Heart right ventricle (tissue), 16 donors: Measurements from ENCODE around the gene MIEF1. TPM values are rescaled to one million over a fixed set of nuclear protein-coding genes. Genes with fewer than 3 reads are reported as not detected.

ENCODE experiments used
- ATAC-seq, 8 donors: fragments of 200-7000 bp; cut with Tn5 transposase; one replicate each; pipeline ENCODE4 v1.9.1; 2020; ENCODE audit warnings: mild to moderate bottlenecking in 8 of 8, moderate library complexity in 8 of 8, moderate number of reproducible peaks in 1 of 8
- DNase-seq, 2 donors: peaks; one replicate each; pipeline ENCODE4 v3.0.0-alpha.2; 2020
- H3K27ac ChIP-seq, 10 donors: fragments of 200-600 bp; sonication (generic) in 2 of 10; one replicate each; pipeline versions ENCODE4 v1.5.0 to v1.8.0; 2020 to 2022; ENCODE audit warnings: mild to moderate bottlenecking in 3 of 10
- H3K27me3 ChIP-seq, 7 donors: fragments of 200-600 bp; one replicate each; pipeline ENCODE4 v1.8.0; 2021 to 2022; ENCODE audit warnings: mild to moderate bottlenecking in 2 of 7
- H3K36me3 ChIP-seq, 9 donors: fragments of 200-600 bp; sonication (generic) in 1 of 9; one replicate each; pipeline versions ENCODE4 v1.5.0 to v1.8.0; 2020 to 2022; ENCODE audit warnings: mild to moderate bottlenecking in 2 of 9
- H3K4me1 ChIP-seq, 9 donors: fragments of 200-600 bp; sonication (generic) in 1 of 9; one replicate each; pipeline versions ENCODE4 v1.5.0 to v1.8.0; 2020 to 2022; ENCODE audit warnings: mild to moderate bottlenecking in 4 of 9
- H3K4me3 ChIP-seq, 10 donors: fragments of 200-600 bp; sonication (generic) in 2 of 10; one replicate each; pipeline versions ENCODE4 v1.5.0 to v1.8.0; 2020 to 2022; ENCODE audit warnings: mild to moderate bottlenecking in 7 of 10, moderate library complexity in 2 of 10
- H3K9me3 ChIP-seq, 11 donors: fragments of 200-600 bp in 10 of 11; sonication (generic) in 2 of 11; one replicate each; pipeline versions ENCODE4 v1.5.0 to v1.8.0; 2013 to 2022; ENCODE audit warnings: mild to moderate bottlenecking in 2 of 11, control low read depth in 1 of 11, moderate library complexity in 1 of 11
- WGBS, 2 donors: extraction: QIAGEN DNeasy Blood & Tissue Kit; methylation state at CpG; one replicate each; pipeline ENCODE4 v1.1.7; 2013; ENCODE audit warnings: inconsistent platforms in 1 of 2; 5-methylcytosine and 5-hydroxymethylcytosine counted together
- intact Hi-C, 10 donors: fragments of 100-400 bp; cut with DNase I; formaldehyde crosslinking; loops; one replicate each; pipeline versions ENCODE4 v1.11.1 to v1.14.2; 2022
- long read RNA-seq, 3 donors: library from polyadenylated mRNA; unstranded; transcript quantifications; one replicate each; pipeline ENCODE4 v2.0.0, GENCODE V29; 2020 to 2021
- polyA plus RNA-seq, 2 donors: library from polyadenylated mRNA; stranded (reverse); fragments of 200-250 nt; gene quantifications; one replicate each; pipeline ENCODE4 v1.2.3, GENCODE V29; 2013
- total RNA-seq, 10 donors: library from RNA; stranded (reverse); fragmentation: NEBNext Ultra II Directional in 3 of 10; extraction: Animal tissue kit (Norgen Biotek cat#: 25700) in 3 of 10; gene quantifications; one replicate each; pipeline versions ENCODE4 v1.2.1 to v1.2.4, GENCODE V29; 2021 to 2023
- TF ChIP-seq, protein P1 (sequence below), 9 donors: fragments of 200-600 bp; sonication (generic) in 2 of 9; IDR thresholded peaks; one replicate each; pipeline versions ENCODE4 v1.5.0 to v1.8.0; 2021 to 2022; ENCODE audit warnings: antibody characterized with exemption in 9 of 9, mild to moderate bottlenecking in 5 of 9, moderate library complexity in 1 of 9
- donor health status: Arrhythmogenic right ventricular cardiomyopathy.
- donor health status: ischemic (EF 13 %, LVEDD 7.1; RV severe dilation, severe dysfunction).
- donor health status: healthy with polysubstance abuse.
- donor health status: DM: no; HTN: yes; CAD: no.
- donor health status: DM: no; HTN: no; CAD: no.
- donor health status: ischemic (EF 25% LVEDD 6.9; RV normal size, moderate dysfunction).
- donor health status: ischemic (EF 25% LVEDD 5.7; RV mildly dilated, moderate dysfunction).
- donor health status: healthy.
- donor health status: DM: yes; HTN: yes; CAD: no.
- donor health status: Ischemic cardiomyopathy.
- donor health status: ischemic (EF 35%, LVEDD 5.7; RV mildly dilated, moderate dysfunction).
- donor health status: nonischemic (EF 11% LVEDD 7.7; RV severe dilation, severe dysfunction).
- donor health status: DM: yes; HTN: yes; CAD: no.
- donor health status: PGD.
- donor health status: ischemic (EF 29% LVEDD 5.4; RV normal size, mild dysfunction).
- donor health status: nonischemic (EF 23%, LVEDD 6.1; RV moderate dilation, normal function).

MIEF1 gene
- total RNA-seq (10 to 100 TPM; 12.8 to 35.8 (median 17.5) TPM), polyA plus RNA-seq (1 to 10 TPM; 7.0 to 9.1 TPM)
- long read RNA-seq, donor 1, full-length matches to known transcripts, result 10 of 23 reads
- long read RNA-seq, donor 1, partial matches to known transcripts, result 1 of 23 reads
- long read RNA-seq, donor 1, other reads (novel, unspliced or antisense), result 12 of 23 reads
- long read RNA-seq, donor 2, full-length matches to known transcripts, result 6 of 17 reads
- long read RNA-seq, donor 2, partial matches to known transcripts, result 0 of 17 reads
- long read RNA-seq, donor 2, other reads (novel, unspliced or antisense), result 11 of 17 reads
- long read RNA-seq, donor 3, full-length matches to known transcripts, result 56 of 139 reads
- long read RNA-seq, donor 3, partial matches to known transcripts, result 80 of 139 reads
- long read RNA-seq, donor 3, other reads (novel, unspliced or antisense), result 3 of 139 reads

DNA sequence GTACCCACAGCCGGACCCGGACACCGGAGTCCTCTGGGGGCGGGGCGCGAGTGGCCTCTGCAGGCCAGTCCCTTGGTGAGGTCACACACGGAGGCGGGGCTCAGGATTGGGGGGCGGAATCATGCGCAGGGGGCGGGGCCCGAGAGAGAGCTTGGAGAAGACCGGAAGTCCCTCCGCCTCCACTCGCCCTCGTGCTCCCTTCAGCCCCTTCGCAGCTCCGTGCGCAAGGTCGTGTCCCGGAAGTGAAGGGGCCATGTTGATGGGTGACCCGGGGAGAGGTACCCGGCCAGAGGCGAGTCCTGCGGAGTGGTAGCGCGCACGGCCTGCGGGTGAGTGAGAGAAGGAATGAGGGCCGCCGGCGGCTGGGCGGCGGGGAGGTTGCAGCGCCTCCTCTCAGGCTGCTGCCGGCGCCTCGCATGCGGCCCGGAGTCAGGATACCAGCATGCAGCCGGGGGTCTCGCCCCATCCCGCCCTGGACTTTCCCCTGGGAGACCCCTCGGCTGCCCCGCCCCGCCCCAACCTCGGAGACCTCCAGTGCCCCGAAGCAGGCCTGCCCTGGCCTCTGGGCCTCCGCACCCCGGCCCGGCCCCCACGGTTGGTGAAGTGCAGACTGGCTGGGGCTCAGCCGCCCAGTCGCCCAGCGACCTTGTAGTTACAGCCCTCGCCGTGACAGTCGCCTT, at the start of gene MIEF1:
MIEF1 (plus strand) TSS at position 182 of the 680 bp plus-strand sequence. CDS start 9,005 bp downstream, outside the sequence.
- intact Hi-C loops, result loop anchor here in 4 of 10 donors (1.0 to 10.0 kb wide), 4 partner anchors 17 to 97 kb away; partner anchors contain the start of gene ATF4 (in 2 of the 4)
- TF ChIP-seq, protein P1, sequence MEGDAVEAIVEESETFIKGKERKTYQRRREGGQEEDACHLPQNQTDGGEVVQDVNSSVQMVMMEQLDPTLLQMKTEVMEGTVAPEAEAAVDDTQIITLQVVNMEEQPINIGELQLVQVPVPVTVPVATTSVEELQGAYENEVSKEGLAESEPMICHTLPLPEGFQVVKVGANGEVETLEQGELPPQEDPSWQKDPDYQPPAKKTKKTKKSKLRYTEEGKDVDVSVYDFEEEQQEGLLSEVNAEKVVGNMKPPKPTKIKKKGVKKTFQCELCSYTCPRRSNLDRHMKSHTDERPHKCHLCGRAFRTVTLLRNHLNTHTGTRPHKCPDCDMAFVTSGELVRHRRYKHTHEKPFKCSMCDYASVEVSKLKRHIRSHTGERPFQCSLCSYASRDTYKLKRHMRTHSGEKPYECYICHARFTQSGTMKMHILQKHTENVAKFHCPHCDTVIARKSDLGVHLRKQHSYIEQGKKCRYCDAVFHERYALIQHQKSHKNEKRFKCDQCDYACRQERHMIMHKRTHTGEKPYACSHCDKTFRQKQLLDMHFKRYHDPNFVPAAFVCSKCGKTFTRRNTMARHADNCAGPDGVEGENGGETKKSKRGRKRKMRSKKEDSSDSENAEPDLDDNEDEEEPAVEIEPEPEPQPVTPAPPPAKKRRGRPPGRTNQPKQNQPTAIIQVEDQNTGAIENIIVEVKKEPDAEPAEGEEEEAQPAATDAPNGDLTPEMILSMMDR (IDR thresholded peaks at IDR 0.05), result peak in 1 of 9 donors; percentile 17
- 0 to 1% methylated on average over 51 to 56 of the region's 58 CpGs for WGBS, 2 donors
- ATAC-seq (peak; percentile 95 to 98 (median 98)), DNase-seq (peak; percentile 98)
- H3K27me3 ChIP-seq, result no peaks in the 10 kb centered on the region
- no peaks in the 10 kb centered on the region for H3K9me3 ChIP-seq
- H3K27ac ChIP-seq, result peak within 1 kb of the TSS; percentile 42 to 94 (median 91)
- peaks cover 26 to 76% (median 54%) of the 10 kb centered on the region in 9 donors for H3K4me1 ChIP-seq
- H3K4me3 ChIP-seq, result peak within 1 kb of the TSS; percentile 73 to 99 (median 92)
- peaks cover 0 to 39% (median 25%) of the 10 kb centered on the region in 9 donors for H3K36me3 ChIP-seq

DNA sequence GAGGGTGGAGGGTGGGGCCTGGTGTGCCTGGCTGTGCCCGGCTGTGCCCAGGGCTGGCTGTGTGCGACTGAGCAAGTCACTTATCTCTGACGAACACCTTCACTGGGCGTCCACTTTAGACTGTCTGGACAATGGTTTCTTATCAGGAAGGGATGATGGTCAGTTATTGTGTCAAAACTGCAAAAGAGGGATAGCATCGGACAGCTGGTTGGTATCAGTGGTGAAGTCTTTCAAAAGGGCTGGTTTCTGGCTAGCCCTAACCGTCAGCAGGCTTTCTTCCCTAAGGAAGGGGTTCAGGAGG, 49.4 kb upstream of the MIEF1 start:
- no peaks in the 10 kb centered on the region for H3K9me3 ChIP-seq
- WGBS, 2 donors, result 68 to 74% methylated on average over 6 of the region's 6 CpGs
- peak overlapping the region in 7 of 10 donors; percentile 10 to 64 (median 35) for H3K27ac ChIP-seq
- no peak overlapping the region for H3K4me3 ChIP-seq
- DNase-seq (no peak), ATAC-seq (peak in 2 of 8 donors; percentile 40)
- peaks cover 0 to 16% (median 0%) of the 10 kb centered on the region in 7 donors for H3K27me3 ChIP-seq
- TF ChIP-seq, protein P1 (IDR thresholded peaks at IDR 0.05), result no peak
- intact Hi-C loops, result no loop called here
- H3K36me3 ChIP-seq, result no peaks in the 10 kb centered on the region
- H3K4me1 ChIP-seq, result peaks cover 0 to 16% (median 4%) of the 10 kb centered on the region in 9 donors

DNA sequence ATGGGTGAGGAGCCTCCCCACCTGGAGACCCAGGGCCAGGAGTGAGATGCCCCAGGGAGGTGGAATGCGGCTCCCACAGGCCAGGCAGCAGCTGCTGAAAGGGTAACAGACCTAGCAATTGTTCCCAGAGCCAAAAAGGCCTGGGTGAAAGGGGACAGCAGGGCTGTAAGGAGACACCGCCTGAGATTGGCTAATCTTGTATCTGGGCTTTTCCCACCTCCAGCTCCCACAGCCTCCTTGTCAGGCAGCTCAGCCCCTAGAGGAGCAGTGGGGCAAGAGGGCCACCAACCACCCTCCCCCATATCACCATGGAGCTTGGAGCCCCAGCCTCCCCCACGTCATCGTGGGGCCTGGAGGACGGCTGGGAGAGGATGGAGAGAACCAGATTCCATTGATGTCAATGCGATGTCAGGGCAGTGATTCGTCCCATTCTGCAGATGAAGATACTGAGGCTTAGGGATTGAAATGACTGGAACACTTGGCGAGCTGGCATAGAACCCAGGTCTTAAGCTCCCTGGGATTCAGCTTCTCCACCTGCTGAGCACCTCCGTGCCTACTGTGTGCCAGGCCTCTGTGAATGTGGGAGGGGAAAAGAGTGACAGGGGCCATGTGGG, 48.2 kb upstream of the MIEF1 start:
- intact Hi-C loops, result no loop called here
- no peak overlapping the region for H3K27ac ChIP-seq
- H3K4me1 ChIP-seq, result peaks cover 2 to 23% (median 7%) of the 10 kb centered on the region in 9 donors
- TF ChIP-seq, protein P1 (IDR thresholded peaks at IDR 0.05), result no peak
- H3K9me3 ChIP-seq, result no peaks in the 10 kb centered on the region
- 70 to 73% methylated on average over 9 of the region's 9 CpGs for WGBS, 2 donors
- no peak overlapping the region for H3K4me3 ChIP-seq
- DNase-seq, result no peak
- no peak for ATAC-seq
- H3K36me3 ChIP-seq, result no peaks in the 10 kb centered on the region
- peaks cover 0 to 28% (median 8%) of the 10 kb centered on the region in 7 donors for H3K27me3 ChIP-seq

DNA sequence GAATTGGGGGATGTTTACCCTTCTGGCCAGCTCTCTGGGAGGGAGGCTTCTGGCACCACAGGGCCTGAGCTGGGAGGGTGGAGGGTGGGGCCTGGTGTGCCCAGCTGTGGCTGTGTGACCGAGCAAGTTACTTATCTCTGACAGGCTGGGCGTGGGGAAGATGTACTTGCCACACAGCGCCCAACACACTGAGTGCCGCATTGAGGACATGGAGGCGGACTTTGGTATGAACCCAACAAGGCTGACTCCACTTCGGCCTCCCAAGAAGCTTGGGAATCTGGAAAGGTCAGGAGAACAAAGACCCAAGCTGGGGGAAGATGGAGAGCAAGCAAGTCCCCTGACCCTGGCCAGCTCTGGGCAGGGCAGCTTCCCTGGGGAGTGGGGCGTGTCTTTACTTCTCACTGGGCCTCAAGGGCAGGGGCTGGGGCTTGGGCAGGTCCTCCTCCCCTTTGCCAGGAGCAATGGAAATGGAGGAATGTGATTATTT, 47.7 kb upstream of the MIEF1 start:
- Histone ChIP-seq H3K27ac (peak overlapping the region in 1 of 10 donors; percentile 14), H3K9me3 (no peaks in the 10 kb centered on the region), H3K27me3 (peaks cover 0 to 32% (median 8%) of the 10 kb centered on the region in 7 donors), H3K4me1 (peaks cover 2 to 27% (median 7%) of the 10 kb centered on the region in 9 donors), H3K36me3 (no peaks in the 10 kb centered on the region), H3K4me3 (no peak overlapping the region)
- intact Hi-C loops, result no loop called here
- DNase-seq (no peak), ATAC-seq (peak in 2 of 8 donors; percentile 20 to 27)
- WGBS, 2 donors, result 77 to 79% methylated on average over 7 of the region's 7 CpGs
- TF ChIP-seq, protein P1 (IDR thresholded peaks at IDR 0.05), result no peak
